ENCODE data around the gene PPP2R3A.

PPP2R3A gene

DNA sequence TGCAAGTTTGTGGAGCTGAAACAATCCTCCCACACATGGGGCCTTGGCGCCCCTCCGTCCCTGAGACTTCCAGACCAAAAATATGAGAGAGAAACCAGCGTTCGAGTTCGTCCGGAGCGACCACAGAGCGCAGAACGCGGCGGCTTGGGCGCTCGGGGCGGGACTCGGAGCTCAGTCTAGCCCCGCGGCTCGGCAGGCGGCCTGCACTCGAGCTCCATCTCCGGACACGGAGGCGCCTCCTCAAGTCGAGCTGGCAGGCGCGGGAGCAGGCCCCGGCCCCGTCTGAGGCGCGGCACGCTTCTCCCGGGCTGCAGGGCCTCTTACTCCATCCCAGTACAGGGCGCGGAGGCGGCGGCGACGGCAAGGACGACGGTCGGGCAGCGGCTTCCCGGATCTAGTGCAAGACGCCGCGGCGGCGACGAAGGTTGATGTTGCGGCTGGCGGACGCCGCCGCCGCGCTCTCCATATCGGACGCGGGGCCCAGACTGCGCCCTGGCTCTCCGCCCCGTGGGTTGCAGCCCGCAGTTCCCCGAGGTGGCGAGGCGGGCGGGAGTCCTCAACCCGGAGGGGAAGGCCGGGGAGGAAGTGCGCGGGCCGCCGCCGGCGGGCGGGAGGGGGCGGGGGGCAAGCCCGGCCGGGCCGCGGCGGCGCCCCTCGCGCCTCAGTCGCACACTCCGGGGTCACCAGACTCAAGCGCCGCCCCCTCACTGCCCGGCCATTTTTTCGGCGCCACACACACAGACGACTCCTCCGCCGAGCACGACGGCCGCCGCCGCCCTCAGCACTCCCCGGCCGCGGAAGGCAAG, 229.9 kb downstream of the PPP2R3A start:
- DNase-seq (ENCODE audit: low spot score), result peak; percentile 88
- TF ChIP-seq, protein P1, sequence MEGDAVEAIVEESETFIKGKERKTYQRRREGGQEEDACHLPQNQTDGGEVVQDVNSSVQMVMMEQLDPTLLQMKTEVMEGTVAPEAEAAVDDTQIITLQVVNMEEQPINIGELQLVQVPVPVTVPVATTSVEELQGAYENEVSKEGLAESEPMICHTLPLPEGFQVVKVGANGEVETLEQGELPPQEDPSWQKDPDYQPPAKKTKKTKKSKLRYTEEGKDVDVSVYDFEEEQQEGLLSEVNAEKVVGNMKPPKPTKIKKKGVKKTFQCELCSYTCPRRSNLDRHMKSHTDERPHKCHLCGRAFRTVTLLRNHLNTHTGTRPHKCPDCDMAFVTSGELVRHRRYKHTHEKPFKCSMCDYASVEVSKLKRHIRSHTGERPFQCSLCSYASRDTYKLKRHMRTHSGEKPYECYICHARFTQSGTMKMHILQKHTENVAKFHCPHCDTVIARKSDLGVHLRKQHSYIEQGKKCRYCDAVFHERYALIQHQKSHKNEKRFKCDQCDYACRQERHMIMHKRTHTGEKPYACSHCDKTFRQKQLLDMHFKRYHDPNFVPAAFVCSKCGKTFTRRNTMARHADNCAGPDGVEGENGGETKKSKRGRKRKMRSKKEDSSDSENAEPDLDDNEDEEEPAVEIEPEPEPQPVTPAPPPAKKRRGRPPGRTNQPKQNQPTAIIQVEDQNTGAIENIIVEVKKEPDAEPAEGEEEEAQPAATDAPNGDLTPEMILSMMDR (IDR thresholded peaks at IDR 0.05; ENCODE audit: extremely low read depth, missing control alignments), result no peak

DNA sequence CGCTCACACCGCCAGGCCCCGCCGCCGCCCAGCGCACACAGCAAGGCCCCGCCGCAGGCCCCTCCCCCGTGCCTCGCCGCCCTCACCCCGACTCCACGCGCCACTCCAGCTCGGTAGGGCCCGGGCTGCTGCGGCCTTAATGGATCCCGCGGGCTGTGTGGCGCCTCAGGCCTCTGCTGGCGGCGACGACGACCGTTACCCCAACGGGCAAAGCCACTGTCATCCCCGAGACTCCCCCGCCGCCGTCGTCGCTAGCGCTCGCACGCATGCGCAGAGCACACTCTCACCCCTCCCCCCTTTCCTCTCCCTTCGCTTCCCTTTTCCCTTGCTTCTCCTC, 230.5 kb downstream of the PPP2R3A start, which contains the start of gene MSL2:
Gene MSL2, minus strand, starts transcription at position 272 of the 337 bp plus-strand sequence. CDS start 1,222 bp downstream, outside the sequence.
- DNase-seq (ENCODE audit: low spot score), result no peak
- TF ChIP-seq, protein P1 (IDR thresholded peaks at IDR 0.05; ENCODE audit: extremely low read depth, missing control alignments), result no peak

DNA sequence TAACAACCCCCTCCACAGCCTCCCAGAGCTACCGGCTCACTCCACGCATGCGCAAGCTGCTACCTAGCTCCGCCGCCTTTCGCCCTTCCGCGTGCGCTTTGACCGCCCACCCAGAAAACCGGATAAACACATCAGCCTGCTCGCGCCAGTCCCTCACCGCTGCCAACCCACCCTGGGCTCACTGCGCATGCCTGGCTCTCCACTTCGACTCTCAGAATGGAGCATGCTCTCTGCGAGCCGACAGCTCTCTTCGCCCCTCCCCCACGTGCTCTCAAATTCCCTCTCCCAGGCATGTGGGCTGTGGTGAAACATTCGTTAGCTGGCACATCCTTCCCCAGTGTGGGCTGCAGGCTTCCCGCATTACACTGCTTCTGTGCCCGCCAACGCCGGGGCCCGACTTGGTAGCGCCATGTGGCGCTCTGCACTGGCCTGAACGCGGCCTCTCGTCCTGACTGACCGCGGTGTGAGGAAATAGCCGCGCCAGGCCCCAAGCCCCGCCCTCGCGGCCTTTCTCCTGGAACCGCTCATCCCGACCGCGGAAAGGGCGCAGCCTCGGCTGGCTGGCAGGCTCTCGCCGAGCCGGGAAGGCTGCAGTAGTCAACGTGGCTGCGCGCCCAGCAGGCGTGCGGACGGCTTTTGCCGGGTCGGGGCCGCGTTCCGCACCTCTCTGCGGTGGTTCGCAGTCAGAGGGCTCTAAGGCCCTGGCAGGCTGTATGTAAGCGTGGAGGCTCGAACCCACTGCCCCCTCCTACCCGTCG, 231.1 kb downstream of the PPP2R3A start:
- TF ChIP-seq, protein P1 (IDR thresholded peaks at IDR 0.05; ENCODE audit: extremely low read depth, missing control alignments), result no peak
- DNase-seq (ENCODE audit: low spot score), result peak; percentile 98

DNA sequence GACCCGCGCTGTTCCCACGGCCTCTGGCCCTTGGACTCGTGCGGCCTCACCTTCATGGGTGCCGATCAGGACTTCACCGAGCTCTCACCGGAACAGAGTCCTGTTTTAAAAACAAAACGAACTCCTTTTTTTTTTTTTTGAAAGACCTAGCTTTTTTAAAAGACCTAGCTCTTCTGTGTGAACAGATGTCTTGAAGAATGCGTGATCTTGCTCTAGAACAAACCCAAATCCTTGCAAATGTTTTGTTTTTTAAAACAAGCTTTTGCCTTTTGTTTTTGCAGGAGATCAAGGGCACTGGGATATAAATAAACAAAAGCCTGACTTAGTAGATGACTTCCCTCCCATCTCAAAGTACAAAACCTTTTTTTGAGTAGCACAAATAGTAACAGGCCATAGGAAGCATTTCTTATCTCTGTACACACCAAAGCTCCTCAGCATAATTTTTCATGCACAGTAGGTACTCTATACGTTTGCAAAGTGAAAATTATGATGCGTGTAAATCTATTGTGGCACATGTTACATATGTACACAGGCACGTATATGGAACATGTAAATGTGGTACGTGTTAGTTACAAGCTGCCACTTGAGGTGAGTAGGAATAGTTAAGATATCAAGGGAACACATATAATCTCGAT, 231.7 kb downstream of the PPP2R3A start:
- no peak for DNase-seq (ENCODE audit: low spot score)
- TF ChIP-seq, protein P1 (IDR thresholded peaks at IDR 0.05; ENCODE audit: extremely low read depth, missing control alignments), result no peak

Measured in GM20000 (cell line).